HG03558 (cell line): ENCODE results near the gene PET117.
"Not testable (repeated sequence)": the region's sequence is repeated elsewhere in the genome, so short reads cannot be mapped to it uniquely, and the experiment has no call there.

ENCODE experiments used
- ATAC-seq: cut with Tn5 transposase; IDR thresholded peaks from one replicate; pipeline ENCODE4 v1.9.1; 2021; ENCODE audit warnings: moderate number of reproducible peaks; ENCODE audit not compliant: unreplicated experiment; ENCODE audit errors: extremely low read depth

PET117 gene

GRCh38 chr20:18137412-18138265 lies at the start of gene PET117, which contains the start of gene KAT14:
PET117 (plus strand) TSS chr20:18137863; CDS start chr20:18137956, 93 bp downstream.
KAT14 (plus strand) TSS chr20:18137863; CDS start chr20:18142661, 4,798 bp downstream.
- peak; percentile 71 for ATAC-seq

GRCh38 chr20:18088298-18088697 lies 49.4 kb upstream of the PET117 start:
- ATAC-seq: not testable (repeated sequence)

- not testable (repeated sequence) for ATAC-seq
These were observed 48.8 kb upstream of the PET117 start for GRCh38 chr20:18088841-18089240.

- no peak for ATAC-seq
These were observed 47.6 kb upstream of the PET117 start for GRCh38 chr20:18090044-18090443.

GRCh38 chr20:18090477-18090876 lies 47.2 kb upstream of the PET117 start:
- ATAC-seq: no peak

- ATAC-seq: no peak
These were observed 46.0 kb upstream of the PET117 start for GRCh38 chr20:18091623-18092022.

- ATAC-seq: no peak
These were observed 44.8 kb upstream of the PET117 start for GRCh38 chr20:18092890-18093289.

GRCh38 chr20:18093388-18093787 lies 44.3 kb upstream of the PET117 start:
- no peak for ATAC-seq

- ATAC-seq: no peak
These were observed 43.5 kb upstream of the PET117 start for GRCh38 chr20:18094191-18094590.

GRCh38 chr20:18100569-18100968 lies 37.1 kb upstream of the PET117 start:
- not testable (repeated sequence) for ATAC-seq

- ATAC-seq: no peak
These were observed 36.4 kb upstream of the PET117 start for GRCh38 chr20:18101125-18101810.

- no peak for ATAC-seq
These were observed 34.2 kb upstream of the PET117 start for GRCh38 chr20:18103497-18103896.

GRCh38 chr20:18108326-18108725 lies 29.3 kb upstream of the PET117 start:
- no peak for ATAC-seq

GRCh38 chr20:18128574-18128973 lies 9.1 kb upstream of the PET117 start:
- not testable (repeated sequence) for ATAC-seq

GRCh38 chr20:18132663-18133062 lies 5.0 kb upstream of the PET117 start:
- ATAC-seq: no peak

- ATAC-seq: no peak
These were observed 3.7 kb upstream of the PET117 start for GRCh38 chr20:18133962-18134361.

- ATAC-seq: peak; percentile 16
These were observed 561 bp downstream of the PET117 start for GRCh38 chr20:18138266-18138582.

- no peak for ATAC-seq
These were observed 1.2 kb downstream of the PET117 start for GRCh38 chr20:18138639-18139583.

GRCh38 chr20:18139832-18140231 lies 2.2 kb downstream of the PET117 start:
- ATAC-seq: no peak

GRCh38 chr20:18144541-18145099 lies 7.0 kb downstream of the PET117 start:
- no peak for ATAC-seq
